ENCODE measurements around the gene D2HGDH. TPM values are rescaled to one million over a fixed set of nuclear protein-coding genes. Genes with fewer than 3 reads are reported as not detected.

Gene D2HGDH
- total RNA-seq, 1 experiment from 2014 or later = 46.3 TPM

DNA sequence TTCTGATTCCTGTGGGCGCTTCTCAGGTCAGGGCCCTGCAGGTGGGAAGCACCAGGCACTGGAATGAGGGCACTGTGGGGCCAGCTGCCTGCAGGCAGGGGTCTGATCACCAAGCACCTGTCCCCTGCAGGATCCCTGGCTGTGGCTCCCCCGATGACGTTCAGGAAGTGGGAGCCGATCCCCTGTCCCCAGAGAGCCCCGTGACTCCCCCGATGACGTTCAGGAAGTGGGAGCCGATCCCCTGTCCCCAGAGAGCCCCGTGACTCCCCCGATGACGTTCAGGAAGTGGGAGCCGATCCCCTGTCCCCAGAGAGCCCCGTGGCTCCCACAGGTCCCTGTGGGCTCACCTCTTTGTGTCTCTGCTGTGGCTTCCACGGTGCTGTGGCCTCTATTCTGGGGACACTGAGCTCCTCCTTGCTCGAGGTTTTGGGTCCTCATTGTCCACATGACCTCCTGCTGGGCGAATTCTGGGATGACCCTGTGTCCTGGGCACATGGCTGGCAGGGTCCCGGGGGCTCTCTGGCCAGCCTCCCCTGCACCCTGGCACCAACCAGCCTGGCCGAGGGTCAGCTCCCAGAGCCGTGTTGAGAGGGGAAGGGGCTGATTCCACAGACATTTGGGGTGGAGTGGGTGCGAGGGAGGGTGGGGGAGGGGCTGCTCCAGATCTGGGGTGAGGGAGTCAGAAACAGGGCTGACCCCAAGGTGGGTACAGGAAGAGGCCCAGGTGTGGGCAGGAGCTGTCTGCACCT, 79.4 kb downstream of the D2HGDH start:
- no peaks in the 10 kb centered on the region for H3K9me2 ChIP-seq (ENCODE audit: insufficient read depth)
- no peak overlapping the region for H2AFZ ChIP-seq (ENCODE audit: low read depth, low read length, poor library complexity, severe bottlenecking)
- H3K36me3 ChIP-seq (ENCODE audit: control insufficient read depth in 1 of 2, insufficient read depth in 2 of 2, low read length in 2 of 2) = no peaks in the 10 kb centered on the region
- no peaks in the 10 kb centered on the region for H3K79me2 ChIP-seq (ENCODE audit: insufficient read depth, low read length)
- ChIA-PET CTCF (no interaction called here), RAD21 (ENCODE audit: low non-redundant PET in 1 of 2, low total read pairs in 2 of 2, uncharacterized antibody in 2 of 2, unreplicated experiment in 2 of 2) (no interaction called here), POLR2A (no interaction called here)
- intact Hi-C loops (cut with micrococcal nuclease) = no loop called here
- H3K27me3 ChIP-seq (ENCODE audit: insufficient read depth, low read length) = no peaks in the 10 kb centered on the region
- H3K4me3 ChIP-seq (replicated peaks in 1 of 2; ENCODE audit: low read depth in 1 of 2, low read length in 2 of 2) = no peak overlapping the region
- H3K9me3 ChIP-seq (ENCODE audit: control insufficient read depth in 1 of 2, insufficient read depth in 1 of 2, low read depth in 1 of 2, low read length in 2 of 2) = no peaks in the 10 kb centered on the region
- no peak overlapping the region for H3K9ac ChIP-seq (ENCODE audit: low read length)
- no TSS peak for BruUV-seq (replicated peaks)
- H3K4me2 ChIP-seq (ENCODE audit: low read length) = no peak overlapping the region
- H4K20me1 ChIP-seq (ENCODE audit: insufficient read depth) = no peaks in the 10 kb centered on the region
- ATAC-seq (no peak), DNase-seq (ENCODE audit: low read depth, low spot score) (no peak)
- H3K27ac ChIP-seq (ENCODE audit: low read depth, low read length) = no peak overlapping the region
- no peaks in the 10 kb centered on the region for H3K4me1 ChIP-seq (ENCODE audit: control insufficient read depth in 1 of 2, insufficient read depth in 2 of 2, low read length in 2 of 2)
- TF ChIP-seq ATF3 (IDR thresholded peaks at IDR 0.05) (no peak), SP1 (IDR thresholded peaks at IDR 0.05; ENCODE audit: low read depth) (no peak), SIN3A (IDR thresholded peaks at IDR 0.05; ENCODE audit: low read depth) (no peak), RAD21 (IDR thresholded peaks at IDR 0.05; ENCODE audit: low read depth) (no peak), EGR1 (IDR thresholded peaks at IDR 0.05; ENCODE audit: low read depth) (no peak), JUND (IDR thresholded peaks at IDR 0.05) (no peak)
- TF ChIP-seq, protein P1, sequence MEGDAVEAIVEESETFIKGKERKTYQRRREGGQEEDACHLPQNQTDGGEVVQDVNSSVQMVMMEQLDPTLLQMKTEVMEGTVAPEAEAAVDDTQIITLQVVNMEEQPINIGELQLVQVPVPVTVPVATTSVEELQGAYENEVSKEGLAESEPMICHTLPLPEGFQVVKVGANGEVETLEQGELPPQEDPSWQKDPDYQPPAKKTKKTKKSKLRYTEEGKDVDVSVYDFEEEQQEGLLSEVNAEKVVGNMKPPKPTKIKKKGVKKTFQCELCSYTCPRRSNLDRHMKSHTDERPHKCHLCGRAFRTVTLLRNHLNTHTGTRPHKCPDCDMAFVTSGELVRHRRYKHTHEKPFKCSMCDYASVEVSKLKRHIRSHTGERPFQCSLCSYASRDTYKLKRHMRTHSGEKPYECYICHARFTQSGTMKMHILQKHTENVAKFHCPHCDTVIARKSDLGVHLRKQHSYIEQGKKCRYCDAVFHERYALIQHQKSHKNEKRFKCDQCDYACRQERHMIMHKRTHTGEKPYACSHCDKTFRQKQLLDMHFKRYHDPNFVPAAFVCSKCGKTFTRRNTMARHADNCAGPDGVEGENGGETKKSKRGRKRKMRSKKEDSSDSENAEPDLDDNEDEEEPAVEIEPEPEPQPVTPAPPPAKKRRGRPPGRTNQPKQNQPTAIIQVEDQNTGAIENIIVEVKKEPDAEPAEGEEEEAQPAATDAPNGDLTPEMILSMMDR (IDR thresholded peaks at IDR 0.05 in 2 of 3, conservative IDR thresholded peaks at IDR 0.05 in 1 of 3; ENCODE audit: borderline replicate concordance in 1 of 3, insufficient read depth in 1 of 3, low read depth in 2 of 3, low read length in 2 of 3) = no peak
- TF ChIP-seq, protein P2, sequence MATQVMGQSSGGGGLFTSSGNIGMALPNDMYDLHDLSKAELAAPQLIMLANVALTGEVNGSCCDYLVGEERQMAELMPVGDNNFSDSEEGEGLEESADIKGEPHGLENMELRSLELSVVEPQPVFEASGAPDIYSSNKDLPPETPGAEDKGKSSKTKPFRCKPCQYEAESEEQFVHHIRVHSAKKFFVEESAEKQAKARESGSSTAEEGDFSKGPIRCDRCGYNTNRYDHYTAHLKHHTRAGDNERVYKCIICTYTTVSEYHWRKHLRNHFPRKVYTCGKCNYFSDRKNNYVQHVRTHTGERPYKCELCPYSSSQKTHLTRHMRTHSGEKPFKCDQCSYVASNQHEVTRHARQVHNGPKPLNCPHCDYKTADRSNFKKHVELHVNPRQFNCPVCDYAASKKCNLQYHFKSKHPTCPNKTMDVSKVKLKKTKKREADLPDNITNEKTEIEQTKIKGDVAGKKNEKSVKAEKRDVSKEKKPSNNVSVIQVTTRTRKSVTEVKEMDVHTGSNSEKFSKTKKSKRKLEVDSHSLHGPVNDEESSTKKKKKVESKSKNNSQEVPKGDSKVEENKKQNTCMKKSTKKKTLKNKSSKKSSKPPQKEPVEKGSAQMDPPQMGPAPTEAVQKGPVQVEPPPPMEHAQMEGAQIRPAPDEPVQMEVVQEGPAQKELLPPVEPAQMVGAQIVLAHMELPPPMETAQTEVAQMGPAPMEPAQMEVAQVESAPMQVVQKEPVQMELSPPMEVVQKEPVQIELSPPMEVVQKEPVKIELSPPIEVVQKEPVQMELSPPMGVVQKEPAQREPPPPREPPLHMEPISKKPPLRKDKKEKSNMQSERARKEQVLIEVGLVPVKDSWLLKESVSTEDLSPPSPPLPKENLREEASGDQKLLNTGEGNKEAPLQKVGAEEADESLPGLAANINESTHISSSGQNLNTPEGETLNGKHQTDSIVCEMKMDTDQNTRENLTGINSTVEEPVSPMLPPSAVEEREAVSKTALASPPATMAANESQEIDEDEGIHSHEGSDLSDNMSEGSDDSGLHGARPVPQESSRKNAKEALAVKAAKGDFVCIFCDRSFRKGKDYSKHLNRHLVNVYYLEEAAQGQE (IDR thresholded peaks at IDR 0.05; ENCODE audit: low read depth) = no peak
